H1 (cell line): ENCODE measurements around the gene CORO2B.
A peak's percentile ranks its signal among the peaks of the same experiment; 100 is the strongest.

Experiments used
- CEBPB ChIP-seq: IDR thresholded peaks from 2 replicates; pipeline ENCODE4 v1.6.1; 2012; ENCODE audit warnings: low read depth, low read length
- EP300 ChIP-seq, 2 experiments: IDR thresholded peaks; 1 replicate in 1 of 2; 2 replicates in 1 of 2; pipeline ENCODE4 v1.6.1; 2011 to 2012; ENCODE audit warnings: low read depth in 2 of 2, low read length in 2 of 2, mild to moderate bottlenecking in 2 of 2, borderline replicate concordance in 1 of 2, inconsistent platforms in 1 of 2, moderate library complexity in 1 of 2
- EZH2 ChIP-seq: fragments of 200-600 bp; sonication (generic); IDR thresholded peaks from 2 replicates; pipeline ENCODE4 v1.7.1; 2012; ENCODE audit warnings: low read depth, mild to moderate bottlenecking, moderate library complexity, low read length, inconsistent platforms; ENCODE audit not compliant: severe bottlenecking
- GABPA ChIP-seq: IDR thresholded peaks from 2 replicates; pipeline ENCODE4 v1.6.1; 2011; ENCODE audit warnings: mild to moderate bottlenecking, low read length, moderate library complexity, borderline replicate concordance; ENCODE audit not compliant: insufficient read depth
- HDAC6 ChIP-seq: IDR thresholded peaks from one replicate; pipeline ENCODE4 v1.7.1; 2012; ENCODE audit warnings: low read depth, mild to moderate bottlenecking, inconsistent platforms, low read length, moderate library complexity
- POLR2AphosphoS5 ChIP-seq: IDR thresholded peaks from 2 replicates; pipeline ENCODE4 v1.6.1; 2011; ENCODE audit warnings: low read depth, low read length
- RFX5 ChIP-seq: IDR thresholded peaks from 2 replicates; pipeline ENCODE4 v1.6.1; 2011; ENCODE audit warnings: low read depth, low read length, improper control_type of control experiment, borderline replicate concordance
- SUZ12 ChIP-seq: fragments of 200-600 bp; sonication (generic); IDR thresholded peaks from 2 replicates; pipeline ENCODE4 v1.6.1; 2012; ENCODE audit warnings: mild to moderate bottlenecking, inconsistent platforms, low read length, moderate library complexity, mixed read lengths
- TAF1 ChIP-seq: IDR thresholded peaks from 2 replicates; pipeline ENCODE4 v1.6.1; 2011; ENCODE audit warnings: mild to moderate bottlenecking, low read depth, low read length
- TCF12 ChIP-seq: IDR thresholded peaks from 2 replicates; pipeline ENCODE4 v1.6.1; 2011; ENCODE audit warnings: low read depth, mild to moderate bottlenecking, low read length
- TF ChIP-seq, protein P1 (sequence below), 3 experiments: IDR thresholded peaks; 1 replicate in 2 of 3; 2 replicates in 1 of 3; pipeline versions ENCODE4 v1.5.1 to v1.6.1; 2011; ENCODE audit warnings: low read length in 3 of 3, mild to moderate bottlenecking in 3 of 3, inconsistent platforms in 2 of 3, low read depth in 1 of 3, moderate library complexity in 1 of 3; ENCODE audit not compliant: insufficient read depth in 1 of 3; ENCODE audit errors: control extremely low read depth in 1 of 3
- TF ChIP-seq, protein P2 (sequence below): IDR thresholded peaks from 2 replicates; pipeline ENCODE4 v1.6.1; 2011; ENCODE audit warnings: low read depth, mild to moderate bottlenecking, low read length; ENCODE audit not compliant: insufficient read depth

DNA sequence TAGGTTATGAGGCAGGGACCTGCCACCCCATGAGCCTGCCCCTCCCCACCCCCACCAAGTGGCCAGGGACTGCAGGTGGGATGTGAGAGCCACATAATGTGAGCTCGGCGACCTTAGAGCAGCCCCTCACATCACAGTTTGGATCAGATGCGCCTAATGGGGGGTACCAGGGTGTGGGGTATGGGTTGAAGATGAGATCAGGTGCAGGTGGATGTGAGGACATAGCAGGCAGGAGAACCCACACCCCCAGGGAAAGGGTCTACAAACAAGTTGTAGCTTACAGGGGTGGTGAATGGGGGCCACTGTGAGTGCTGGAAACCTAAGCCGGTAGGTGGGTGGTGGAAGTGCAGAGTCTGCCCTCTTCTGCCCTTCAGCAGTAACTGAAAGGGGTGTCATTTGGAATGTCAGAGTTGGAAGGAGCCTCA lies 94.0 kb downstream of the CORO2B start:
- TF ChIP-seq EZH2 (no peak), TAF1 (no peak), RFX5 (no peak), GABPA (no peak), HDAC6 (no peak), EP300 (IDR thresholded peaks at IDR 0.05; ENCODE audit: borderline replicate concordance in 1 of 2, low read depth in 2 of 2, low read length in 2 of 2) (no peak), TCF12 (no peak), CEBPB (no peak), POLR2AphosphoS5 (no peak), SUZ12 (no peak)
- TF ChIP-seq, protein P1, sequence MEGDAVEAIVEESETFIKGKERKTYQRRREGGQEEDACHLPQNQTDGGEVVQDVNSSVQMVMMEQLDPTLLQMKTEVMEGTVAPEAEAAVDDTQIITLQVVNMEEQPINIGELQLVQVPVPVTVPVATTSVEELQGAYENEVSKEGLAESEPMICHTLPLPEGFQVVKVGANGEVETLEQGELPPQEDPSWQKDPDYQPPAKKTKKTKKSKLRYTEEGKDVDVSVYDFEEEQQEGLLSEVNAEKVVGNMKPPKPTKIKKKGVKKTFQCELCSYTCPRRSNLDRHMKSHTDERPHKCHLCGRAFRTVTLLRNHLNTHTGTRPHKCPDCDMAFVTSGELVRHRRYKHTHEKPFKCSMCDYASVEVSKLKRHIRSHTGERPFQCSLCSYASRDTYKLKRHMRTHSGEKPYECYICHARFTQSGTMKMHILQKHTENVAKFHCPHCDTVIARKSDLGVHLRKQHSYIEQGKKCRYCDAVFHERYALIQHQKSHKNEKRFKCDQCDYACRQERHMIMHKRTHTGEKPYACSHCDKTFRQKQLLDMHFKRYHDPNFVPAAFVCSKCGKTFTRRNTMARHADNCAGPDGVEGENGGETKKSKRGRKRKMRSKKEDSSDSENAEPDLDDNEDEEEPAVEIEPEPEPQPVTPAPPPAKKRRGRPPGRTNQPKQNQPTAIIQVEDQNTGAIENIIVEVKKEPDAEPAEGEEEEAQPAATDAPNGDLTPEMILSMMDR (IDR thresholded peaks at IDR 0.05; ENCODE audit: control extremely low read depth in 1 of 3, insufficient read depth in 1 of 3, low read depth in 1 of 3, low read length in 3 of 3): peak; percentile 63 to 86 (median 72)
- TF ChIP-seq, protein P2, sequence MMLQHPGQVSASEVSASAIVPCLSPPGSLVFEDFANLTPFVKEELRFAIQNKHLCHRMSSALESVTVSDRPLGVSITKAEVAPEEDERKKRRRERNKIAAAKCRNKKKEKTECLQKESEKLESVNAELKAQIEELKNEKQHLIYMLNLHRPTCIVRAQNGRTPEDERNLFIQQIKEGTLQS: no peak
